IMR-90 (cell line): ENCODE results near the gene TCF12.

ENCODE experiments used
- MAZ ChIP-seq: IDR thresholded peaks from 2 replicates; pipeline ENCODE4 v1.6.1; 2012; ENCODE audit warnings: low read depth, mild to moderate bottlenecking, low read length, improper control_type of control experiment, moderate library complexity, borderline replicate concordance
- POLR2A ChIP-seq: IDR thresholded peaks from 2 replicates; pipeline ENCODE4 v1.6.1; 2012; ENCODE audit warnings: mild to moderate bottlenecking, low read depth, low read length
- RAD21 ChIP-seq: IDR thresholded peaks from 2 replicates; pipeline ENCODE4 v1.6.1; 2012; ENCODE audit warnings: low read length, improper control_type of control experiment
- USF2 ChIP-seq: fragments of 150-350 bp; IDR thresholded peaks from 2 replicates; pipeline ENCODE4 v1.6.1; 2017; ENCODE audit warnings: mild to moderate bottlenecking, antibody characterized with exemption, low read length, low read depth
- TF ChIP-seq, protein P1 (sequence below): conservative IDR thresholded peaks from 2 replicates; pipeline ENCODE4 v1.5.1; 2012; ENCODE audit warnings: mild to moderate bottlenecking, low read depth, low read length, improper control_type of control experiment

DNA sequence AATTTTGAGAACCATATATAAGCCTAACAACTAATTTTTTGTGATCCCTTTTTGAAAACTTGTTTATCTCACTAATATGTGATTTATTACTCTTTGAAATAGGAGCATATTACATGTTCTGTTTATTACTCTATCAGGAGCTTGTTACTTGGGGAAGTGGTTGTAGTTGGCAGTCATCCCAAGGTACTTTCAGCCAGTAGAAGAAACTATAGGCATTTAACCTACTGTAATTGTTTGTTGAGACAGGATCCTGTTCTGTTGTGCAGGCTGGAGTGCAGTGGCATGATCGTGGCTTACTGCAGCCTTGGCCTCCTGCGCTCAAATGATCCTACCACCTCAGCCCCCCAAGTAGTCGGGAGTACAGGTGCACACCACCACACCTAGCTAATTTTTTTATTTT, 195.6 kb downstream of the TCF12 start:
- TF ChIP-seq, protein P1, sequence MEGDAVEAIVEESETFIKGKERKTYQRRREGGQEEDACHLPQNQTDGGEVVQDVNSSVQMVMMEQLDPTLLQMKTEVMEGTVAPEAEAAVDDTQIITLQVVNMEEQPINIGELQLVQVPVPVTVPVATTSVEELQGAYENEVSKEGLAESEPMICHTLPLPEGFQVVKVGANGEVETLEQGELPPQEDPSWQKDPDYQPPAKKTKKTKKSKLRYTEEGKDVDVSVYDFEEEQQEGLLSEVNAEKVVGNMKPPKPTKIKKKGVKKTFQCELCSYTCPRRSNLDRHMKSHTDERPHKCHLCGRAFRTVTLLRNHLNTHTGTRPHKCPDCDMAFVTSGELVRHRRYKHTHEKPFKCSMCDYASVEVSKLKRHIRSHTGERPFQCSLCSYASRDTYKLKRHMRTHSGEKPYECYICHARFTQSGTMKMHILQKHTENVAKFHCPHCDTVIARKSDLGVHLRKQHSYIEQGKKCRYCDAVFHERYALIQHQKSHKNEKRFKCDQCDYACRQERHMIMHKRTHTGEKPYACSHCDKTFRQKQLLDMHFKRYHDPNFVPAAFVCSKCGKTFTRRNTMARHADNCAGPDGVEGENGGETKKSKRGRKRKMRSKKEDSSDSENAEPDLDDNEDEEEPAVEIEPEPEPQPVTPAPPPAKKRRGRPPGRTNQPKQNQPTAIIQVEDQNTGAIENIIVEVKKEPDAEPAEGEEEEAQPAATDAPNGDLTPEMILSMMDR: no peak
- TF ChIP-seq POLR2A (no peak), USF2 (no peak), RAD21 (no peak), MAZ (no peak)
